ENCODE results near the gene STK11IP. TPM values are rescaled to one million over a fixed set of nuclear protein-coding genes. Genes with fewer than 3 reads are reported as not detected.

Gene STK11IP
- polyA plus RNA-seq (ENCODE audit: insufficient read length in 10 of 10): 10 to 100 TPM in 9 of 10 donors, 1 to 10 TPM in 1; 9.4 to 26.5 (median 14.4) TPM
- long read RNA-seq, donor 1, partial matches to known transcripts: 0 of 2 reads
- long read RNA-seq, donor 1, other reads (novel, unspliced or antisense): 0 of 2 reads
- long read RNA-seq, donor 2: 0 reads
- long read RNA-seq, donor 3: 0 reads
- long read RNA-seq, donor 4: 0 reads
- long read RNA-seq, donor 5: 0 reads
- long read RNA-seq, donor 6: 0 reads
- long read RNA-seq, donor 7: 0 reads
- long read RNA-seq, donor 8: 0 reads
- long read RNA-seq, donor 9: 0 reads

- DNase-seq: peak; percentile 96 to 99 (median 97)
Measured at GRCh38 chr2:219597552-219598307, at the start of gene STK11IP. TSS of gene STK11IP (plus strand) at chr2:219597857. CDS start at chr2:219598120, 263 bp downstream.

GRCh38 chr2:219548990-219549389 is 48.7 kb upstream of the STK11IP start:
- no peak for DNase-seq

- no peak for DNase-seq
Measured at GRCh38 chr2:219549619-219550018, 48.0 kb upstream of the STK11IP start.

- DNase-seq: peak in 1 of 3 donors; percentile 47
Measured at GRCh38 chr2:219551441-219552381, 45.9 kb upstream of the STK11IP start.

- DNase-seq: peak; percentile 81 to 96 (median 90)
Measured at GRCh38 chr2:219552382-219553167, 45.1 kb upstream of the STK11IP start.

- DNase-seq: no peak
Measured at GRCh38 chr2:219553168-219553417, 44.6 kb upstream of the STK11IP start.

GRCh38 chr2:219553463-219553963 is 44.1 kb upstream of the STK11IP start:
- DNase-seq: no peak

- no peak for DNase-seq
Measured at GRCh38 chr2:219554350-219554749, 43.3 kb upstream of the STK11IP start.

GRCh38 chr2:219555956-219556355 is 41.7 kb upstream of the STK11IP start:
- DNase-seq: no peak

GRCh38 chr2:219556413-219556812 is 41.2 kb upstream of the STK11IP start:
- DNase-seq: no peak

GRCh38 chr2:219557320-219557719 is 40.3 kb upstream of the STK11IP start:
- no peak for DNase-seq

- DNase-seq: no peak
Measured at GRCh38 chr2:219557791-219558785, 39.6 kb upstream of the STK11IP start.

GRCh38 chr2:219559156-219559915 is 38.3 kb upstream of the STK11IP start:
- DNase-seq: no peak

- DNase-seq: no peak
Measured at GRCh38 chr2:219560037-219560892, 37.4 kb upstream of the STK11IP start.

- DNase-seq: no peak
Measured at GRCh38 chr2:219560893-219561178, 36.8 kb upstream of the STK11IP start.

- no peak for DNase-seq
Measured at GRCh38 chr2:219561179-219562048, 36.2 kb upstream of the STK11IP start.
